ENCODE measurements around the gene EXOSC5. TPM values are rescaled to one million over a fixed set of nuclear protein-coding genes. Genes with fewer than 3 reads are reported as not detected.

The EXOSC5 gene
- total and polyA plus RNA-seq, 2 donors from 2014 or later, result 15.5 to 16.8 TPM

- intact Hi-C loops (cut with DNase I), result loop anchor here (10.0 kb wide), 1 partner anchor 131 kb away; the partner anchor contains the start of gene CEACAM21
- peaks cover 0 to 3% (median 0%) of the 10 kb centered on the region in 3 donors for H3K4me1 ChIP-seq (ENCODE audit: control insufficient read depth in 2 of 3, insufficient read depth in 2 of 3, low read depth in 1 of 3, low read length in 3 of 3)
- H3K27ac ChIP-seq (ENCODE audit: low read depth in 2 of 2, low read length in 2 of 2), result no peak overlapping the region
- TF ChIP-seq, protein P1, sequence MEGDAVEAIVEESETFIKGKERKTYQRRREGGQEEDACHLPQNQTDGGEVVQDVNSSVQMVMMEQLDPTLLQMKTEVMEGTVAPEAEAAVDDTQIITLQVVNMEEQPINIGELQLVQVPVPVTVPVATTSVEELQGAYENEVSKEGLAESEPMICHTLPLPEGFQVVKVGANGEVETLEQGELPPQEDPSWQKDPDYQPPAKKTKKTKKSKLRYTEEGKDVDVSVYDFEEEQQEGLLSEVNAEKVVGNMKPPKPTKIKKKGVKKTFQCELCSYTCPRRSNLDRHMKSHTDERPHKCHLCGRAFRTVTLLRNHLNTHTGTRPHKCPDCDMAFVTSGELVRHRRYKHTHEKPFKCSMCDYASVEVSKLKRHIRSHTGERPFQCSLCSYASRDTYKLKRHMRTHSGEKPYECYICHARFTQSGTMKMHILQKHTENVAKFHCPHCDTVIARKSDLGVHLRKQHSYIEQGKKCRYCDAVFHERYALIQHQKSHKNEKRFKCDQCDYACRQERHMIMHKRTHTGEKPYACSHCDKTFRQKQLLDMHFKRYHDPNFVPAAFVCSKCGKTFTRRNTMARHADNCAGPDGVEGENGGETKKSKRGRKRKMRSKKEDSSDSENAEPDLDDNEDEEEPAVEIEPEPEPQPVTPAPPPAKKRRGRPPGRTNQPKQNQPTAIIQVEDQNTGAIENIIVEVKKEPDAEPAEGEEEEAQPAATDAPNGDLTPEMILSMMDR (IDR thresholded peaks at IDR 0.05; ENCODE audit: borderline replicate concordance, extremely low read depth, insufficient read depth), result no peak
- H3K27me3 ChIP-seq (ENCODE audit: control insufficient read depth, insufficient read depth, low read length), result no peaks in the 10 kb centered on the region
- no peaks in the 10 kb centered on the region for H3K36me3 ChIP-seq (ENCODE audit: control insufficient read depth in 2 of 3, insufficient read depth in 3 of 3, low read length in 3 of 3)
- H3K4me3 ChIP-seq (ENCODE audit: low read length in 3 of 3), result peak overlapping the region in 2 of 3 donors; percentile 38 to 52
- no peaks in the 10 kb centered on the region for H3K9me3 ChIP-seq (ENCODE audit: control insufficient read depth in 2 of 3, insufficient read depth in 1 of 3, low read length in 3 of 3)
- DNase-seq, result no peak
- H3K9ac ChIP-seq (ENCODE audit: low read length in 3 of 3), result no peak overlapping the region
- no peak for FAIRE-seq
Measured at GRCh38 chr19:41443813-41444455, 46.8 kb upstream of the EXOSC5 start.

- Histone ChIP-seq H3K36me3 (ENCODE audit: control insufficient read depth in 2 of 3, insufficient read depth in 3 of 3, low read length in 3 of 3) (no peaks in the 10 kb centered on the region), H3K4me1 (ENCODE audit: control insufficient read depth in 2 of 3, insufficient read depth in 2 of 3, low read depth in 1 of 3, low read length in 3 of 3) (peaks cover 0 to 3% (median 0%) of the 10 kb centered on the region in 3 donors), H3K9ac (ENCODE audit: low read length in 3 of 3) (no peak within 1 kb of the TSS), H3K27me3 (ENCODE audit: control insufficient read depth, insufficient read depth, low read length) (no peaks in the 10 kb centered on the region), H3K4me3 (ENCODE audit: low read length in 3 of 3) (peak within 1 kb of the TSS; percentile 20 to 52 (median 38)), H3K27ac (ENCODE audit: low read depth in 2 of 2, low read length in 2 of 2) (peak within 1 kb of the TSS in 1 of 2 donors; percentile 43), H3K9me3 (ENCODE audit: control insufficient read depth in 2 of 3, insufficient read depth in 1 of 3, low read length in 3 of 3) (no peaks in the 10 kb centered on the region)
- DNase-seq, result peak in 1 of 5 donors; percentile 17
- intact Hi-C loops (cut with DNase I), result loop anchor here (10.0 kb wide), 1 partner anchor 132 kb away; the partner anchor contains the start of gene CEACAM21
- FAIRE-seq, result no peak
- TF ChIP-seq, protein P1 (IDR thresholded peaks at IDR 0.05; ENCODE audit: borderline replicate concordance, extremely low read depth, insufficient read depth), result no peak
Measured at GRCh38 chr19:41442473-41443355, 45.6 kb upstream of the EXOSC5 start, which contains the start of gene ERICH4. Gene ERICH4 (plus strand): TSS chr19:41443156. CDS start chr19:41443170, 14 bp downstream.

DNA sequence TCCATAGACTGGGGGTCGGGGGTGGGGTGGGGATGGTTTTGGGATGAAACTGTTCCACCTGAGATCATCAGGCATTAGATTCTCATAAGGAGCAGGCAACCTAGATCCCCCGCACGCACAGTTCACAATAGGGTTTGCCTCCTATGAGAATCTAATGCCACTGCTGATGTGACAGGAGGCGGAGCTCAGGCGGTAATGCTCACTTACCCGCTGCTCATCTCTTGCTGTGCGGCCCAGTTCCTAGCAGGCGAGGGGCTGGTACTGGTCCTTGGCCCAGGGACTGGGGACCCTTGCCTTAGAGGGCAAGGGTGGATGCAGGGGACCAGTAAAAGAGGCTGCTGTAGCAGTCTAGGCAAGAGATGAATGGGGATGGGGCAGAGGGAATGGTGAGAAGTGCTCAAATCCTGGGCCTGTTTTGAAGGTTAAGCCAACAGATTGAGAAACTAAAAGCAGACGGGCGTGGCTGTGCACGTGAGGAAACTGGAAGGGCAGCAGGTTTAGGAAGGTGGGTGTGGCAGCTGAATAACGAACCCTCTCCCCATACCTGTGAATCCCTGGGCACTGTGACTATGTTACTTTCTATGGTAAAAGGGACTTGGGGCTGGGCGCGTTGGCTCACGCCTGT lies 44.3 kb upstream of the EXOSC5 start:
- intact Hi-C loops (cut with DNase I), result loop anchor here (10.0 kb wide), 1 partner anchor 133 kb away; the partner anchor contains the start of gene CEACAM21
- H3K36me3 ChIP-seq (ENCODE audit: control insufficient read depth in 2 of 3, insufficient read depth in 3 of 3, low read length in 3 of 3), result peaks cover 0 to 5% (median 0%) of the 10 kb centered on the region in 3 donors
- peaks cover 0 to 3% (median 0%) of the 10 kb centered on the region in 3 donors for H3K4me1 ChIP-seq (ENCODE audit: control insufficient read depth in 2 of 3, insufficient read depth in 2 of 3, low read depth in 1 of 3, low read length in 3 of 3)
- TF ChIP-seq, protein P1 (IDR thresholded peaks at IDR 0.05; ENCODE audit: borderline replicate concordance, extremely low read depth, insufficient read depth), result no peak
- H3K4me3 ChIP-seq (ENCODE audit: low read length in 3 of 3), result no peak overlapping the region
- H3K9me3 ChIP-seq (ENCODE audit: control insufficient read depth in 2 of 3, insufficient read depth in 1 of 3, low read length in 3 of 3), result no peaks in the 10 kb centered on the region
- no peak overlapping the region for H3K9ac ChIP-seq (ENCODE audit: low read length in 3 of 3)
- H3K27ac ChIP-seq (ENCODE audit: low read depth in 2 of 2, low read length in 2 of 2), result no peak overlapping the region
- DNase-seq (no peak), FAIRE-seq (no peak)
- H3K27me3 ChIP-seq (ENCODE audit: control insufficient read depth, insufficient read depth, low read length), result no peaks in the 10 kb centered on the region

All from kidney (tissue), 14 donors.